Kidney capillary endothelial cell (primary cell): ENCODE data around the gene NTN1.

Experiments used
- DNase-seq: peaks from one replicate; pipeline ENCODE4 v3.0.0-alpha.2; 2018; ENCODE audit warnings: low spot score

Gene NTN1

GRCh38 chr17:9199571-9200551 is 178.6 kb downstream of the NTN1 start:
- DNase-seq: no peak

- DNase-seq: no peak
Measured at GRCh38 chr17:9200699-9201359, 179.5 kb downstream of the NTN1 start.

- DNase-seq: no peak
Measured at GRCh38 chr17:9202532-9202931, 181.2 kb downstream of the NTN1 start.

- no peak for DNase-seq
Measured at GRCh38 chr17:9203771-9204425, 182.6 kb downstream of the NTN1 start.

- DNase-seq: no peak
Measured at GRCh38 chr17:9204637-9205329, 183.5 kb downstream of the NTN1 start.

- no peak for DNase-seq
Measured at GRCh38 chr17:9205520-9206409, 184.5 kb downstream of the NTN1 start.

- no peak for DNase-seq
Measured at GRCh38 chr17:9206410-9206703, 185.0 kb downstream of the NTN1 start.

- no peak for DNase-seq
Measured at GRCh38 chr17:9206741-9207332, 185.5 kb downstream of the NTN1 start.

- DNase-seq: no peak
Measured at GRCh38 chr17:9208381-9209105, 187.2 kb downstream of the NTN1 start.

GRCh38 chr17:9209347-9209746 is 188.0 kb downstream of the NTN1 start:
- no peak for DNase-seq

- DNase-seq: no peak
Measured at GRCh38 chr17:9209781-9210370, 188.6 kb downstream of the NTN1 start.

- DNase-seq: no peak
Measured at GRCh38 chr17:9211133-9211765, 189.9 kb downstream of the NTN1 start.

- DNase-seq: no peak
Measured at GRCh38 chr17:9212376-9213302, 191.3 kb downstream of the NTN1 start.

GRCh38 chr17:9213303-9213640 is 192.0 kb downstream of the NTN1 start:
- DNase-seq: no peak

- no peak for DNase-seq
Measured at GRCh38 chr17:9215465-9215864, 194.2 kb downstream of the NTN1 start.

- no peak for DNase-seq
Measured at GRCh38 chr17:9217151-9218056, 196.1 kb downstream of the NTN1 start.

- DNase-seq: no peak
Measured at GRCh38 chr17:9218064-9218635, 196.8 kb downstream of the NTN1 start.
